HepG2 (cell line): ENCODE measurements around the gene SNF8. TPM values are rescaled to one million over a fixed set of nuclear protein-coding genes. Genes with fewer than 3 reads are reported as not detected.
A peak's percentile ranks its signal among the peaks of the same experiment; 100 is the strongest.

Experiments
- CBX2 ChIP-seq, 2 experiments: fragments of 200-600 bp in 1 of 2; sonication (generic); formaldehyde crosslinking in 1 of 2; IDR thresholded peaks; 2 replicates each; pipeline versions ENCODE4 v1.7.0 to v1.8.1; 2018 to 2022; ENCODE audit warnings: low read depth in 2 of 2, low read length in 1 of 2, mild to moderate bottlenecking in 1 of 2, missing genetic modification reagents in 1 of 2
- GTF3A ChIP-seq: sonication (generic); formaldehyde crosslinking; conservative IDR thresholded peaks from 2 replicates; pipeline ENCODE4 v1.4.0; 2020; ENCODE audit warnings: mild to moderate bottlenecking, missing genetic modification reagents
- HHEX ChIP-seq: IDR thresholded peaks from 2 replicates; pipeline ENCODE4 v1.6.1; 2016; ENCODE audit warnings: control low read depth
- IKZF1 ChIP-seq: fragments of 450-650 bp; IDR thresholded peaks from 2 replicates; pipeline ENCODE4 v1.7.1; 2016
- KDM2A ChIP-seq: sonication (generic); formaldehyde crosslinking; IDR thresholded peaks from 2 replicates; pipeline ENCODE4 v1.4.0; 2020; ENCODE audit warnings: low read depth, missing genetic modification reagents, borderline replicate concordance
- NFE2 ChIP-seq: sonication (generic); formaldehyde crosslinking; IDR thresholded peaks from 2 replicates; pipeline ENCODE4 v1.4.0; 2020; ENCODE audit warnings: missing genetic modification reagents
- ONECUT2 ChIP-seq: sonication (generic); formaldehyde crosslinking; IDR thresholded peaks from 2 replicates; pipeline ENCODE4 v1.4.0; 2020; ENCODE audit warnings: missing genetic modification reagents
- REPIN1 ChIP-seq: sonication (generic); formaldehyde crosslinking; IDR thresholded peaks from 2 replicates; pipeline ENCODE4 v1.8.0; 2022; ENCODE audit warnings: missing genetic modification reagents, low read depth, mild to moderate bottlenecking, borderline replicate concordance
- SMYD3 ChIP-seq: sonication (generic); formaldehyde crosslinking; IDR thresholded peaks from 2 replicates; pipeline ENCODE4 v1.8.1; 2023; ENCODE audit warnings: mild to moderate bottlenecking, missing genetic modification reagents
- ZNF343 ChIP-seq: sonication (generic); formaldehyde crosslinking; IDR thresholded peaks from 2 replicates; pipeline ENCODE4 v1.4.0; 2020; ENCODE audit warnings: mild to moderate bottlenecking, missing genetic modification reagents
- ZNF567 ChIP-seq: sonication (generic); formaldehyde crosslinking; IDR thresholded peaks from 2 replicates; pipeline ENCODE4 v1.8.1; 2023; ENCODE audit warnings: mild to moderate bottlenecking, missing genetic modification reagents, borderline replicate concordance
- ZNF598 ChIP-seq: sonication (generic); formaldehyde crosslinking; IDR thresholded peaks from 2 replicates; pipeline ENCODE4 v1.5.1; 2020; ENCODE audit warnings: mild to moderate bottlenecking, missing genetic modification reagents, borderline replicate concordance
- ZNF747 ChIP-seq: sonication (generic); formaldehyde crosslinking; IDR thresholded peaks from 2 replicates; pipeline ENCODE4 v1.8.1; 2023; ENCODE audit warnings: missing genetic modification reagents, mild to moderate bottlenecking, borderline replicate concordance
- polyA plus RNA-seq, 8 experiments: library from polyadenylated mRNA; depleted of rRNA in 3 of 8; stranded (reverse) in 7 of 8; unstranded in 1 of 8; fragments of >200 nt; fragmentation: Illumina TruSeq in 4 of 8; extraction: Trizol in 4 of 8; gene quantifications; 2 replicates each; pipeline versions ENCODE4 v1.2.1 to v1.2.3, GENCODE V29; 2011 to 2016; ENCODE audit warnings: low read depth in 4 of 8, missing spikeins in 1 of 8, mixed read lengths in 1 of 8; ENCODE audit not compliant: insufficient read depth in 1 of 8
- total RNA-seq, 5 experiments: library from RNA; depleted of rRNA; stranded (reverse); fragments of >200 nt; fragmentation: Illumina TruSeq; extraction: Trizol; gene quantifications; 2 replicates each; pipeline ENCODE4 v1.2.3, GENCODE V29; 2016; ENCODE audit warnings: low read depth in 1 of 5
- TF ChIP-seq, protein P1 (sequence below): sonication (generic); formaldehyde crosslinking; conservative IDR thresholded peaks from 2 replicates; pipeline ENCODE4 v1.8.0; 2022; ENCODE audit warnings: mild to moderate bottlenecking, moderate library complexity, missing genetic modification reagents
- TF ChIP-seq, protein P2 (sequence below): sonication (generic); formaldehyde crosslinking; IDR thresholded peaks from 2 replicates; pipeline ENCODE4 v1.8.1; 2023; ENCODE audit warnings: mild to moderate bottlenecking, missing genetic modification reagents
- TF ChIP-seq, protein P3 (sequence below), 2 experiments: fragments of 450-650 bp in 1 of 2; sonication (generic) in 1 of 2; formaldehyde crosslinking in 1 of 2; IDR thresholded peaks; 2 replicates each; pipeline versions ENCODE4 v1.6.1 to v1.8.0; 2016 to 2022; ENCODE audit warnings: antibody characterized with exemption in 1 of 2, mild to moderate bottlenecking in 1 of 2, missing genetic modification reagents in 1 of 2

The SNF8 gene
- total and polyA plus RNA-seq, 2 of the 13 experiments (the other 11 are each of a cell fraction or from before 2014, with no cell fraction given) = 114 to 153 TPM

DNA sequence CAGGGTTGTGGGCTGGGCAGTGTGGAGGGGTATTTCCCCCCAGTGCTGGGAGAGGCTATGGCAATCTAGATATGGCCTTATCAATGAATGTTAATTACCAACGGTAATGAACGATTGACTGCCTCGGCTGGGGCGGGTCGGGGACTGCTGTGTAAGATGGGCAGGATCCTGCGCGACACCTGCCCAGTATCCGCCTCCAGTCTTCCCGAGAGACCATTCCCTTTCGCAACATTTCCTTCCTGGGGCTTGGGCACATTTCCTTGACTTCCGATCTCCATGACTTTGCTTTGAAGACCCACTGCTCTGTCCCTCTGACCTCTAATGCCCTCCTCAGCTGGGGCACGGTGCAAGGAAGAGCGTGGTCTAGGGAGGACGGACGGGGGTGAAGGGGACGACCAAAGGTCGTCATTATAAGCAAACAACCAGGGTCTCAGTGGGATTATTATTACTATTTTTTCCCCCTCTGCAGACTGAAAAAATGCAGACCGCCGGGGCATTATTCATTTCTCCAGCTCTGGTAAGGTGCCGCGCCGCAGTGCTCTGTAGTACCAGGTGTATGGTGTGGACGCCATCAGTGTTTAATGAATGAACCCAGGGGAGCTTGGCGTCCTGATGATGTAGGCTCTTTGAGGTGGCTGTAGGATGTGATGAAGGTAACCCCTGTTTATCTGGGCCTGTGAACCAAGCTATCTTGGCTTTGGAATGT is 51.5 kb downstream of the SNF8 start (continued):
- TF ChIP-seq, protein P1, sequence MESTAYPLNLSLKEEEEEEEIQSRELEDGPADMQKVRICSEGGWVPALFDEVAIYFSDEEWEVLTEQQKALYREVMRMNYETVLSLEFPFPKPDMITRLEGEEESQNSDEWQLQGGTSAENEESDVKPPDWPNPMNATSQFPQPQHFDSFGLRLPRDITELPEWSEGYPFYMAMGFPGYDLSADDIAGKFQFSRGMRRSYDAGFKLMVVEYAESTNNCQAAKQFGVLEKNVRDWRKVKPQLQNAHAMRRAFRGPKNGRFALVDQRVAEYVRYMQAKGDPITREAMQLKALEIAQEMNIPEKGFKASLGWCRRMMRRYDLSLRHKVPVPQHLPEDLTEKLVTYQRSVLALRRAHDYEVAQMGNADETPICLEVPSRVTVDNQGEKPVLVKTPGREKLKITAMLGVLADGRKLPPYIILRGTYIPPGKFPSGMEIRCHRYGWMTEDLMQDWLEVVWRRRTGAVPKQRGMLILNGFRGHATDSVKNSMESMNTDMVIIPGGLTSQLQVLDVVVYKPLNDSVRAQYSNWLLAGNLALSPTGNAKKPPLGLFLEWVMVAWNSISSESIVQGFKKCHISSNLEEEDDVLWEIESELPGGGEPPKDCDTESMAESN (CRISPR knock-in tag) = peak; percentile 95
- TF ChIP-seq REPIN1 (peak; percentile 29), SMYD3 (CRISPR knock-in tag) (0 out of 2 replicates have a peak, but pooled peaks have one; percentile 21), HHEX (CRISPR knock-in tag) (no peak), ZNF747 (CRISPR knock-in tag) (no peak), ONECUT2 (CRISPR knock-in tag) (no peak), ZNF567 (CRISPR knock-in tag) (peak; percentile 95), KDM2A (CRISPR knock-in tag) (no peak), ZNF343 (0 out of 2 replicates have a peak, but pooled peaks have one; percentile 52), IKZF1 (no peak), GTF3A (CRISPR knock-in tag) (peak; percentile 49; the same call in 1 of the 2 replicates), CBX2 (IDR thresholded peaks at IDR 0.05; ENCODE audit: low read depth, low read length) (no peak), CBX2 (CRISPR knock-in tag; IDR thresholded peaks at IDR 0.05; ENCODE audit: low read depth) (no peak), NFE2 (CRISPR knock-in tag) (no peak), ZNF598 (0 out of 2 replicates have a peak, but pooled peaks have one; percentile 72)
- TF ChIP-seq, protein P2, sequence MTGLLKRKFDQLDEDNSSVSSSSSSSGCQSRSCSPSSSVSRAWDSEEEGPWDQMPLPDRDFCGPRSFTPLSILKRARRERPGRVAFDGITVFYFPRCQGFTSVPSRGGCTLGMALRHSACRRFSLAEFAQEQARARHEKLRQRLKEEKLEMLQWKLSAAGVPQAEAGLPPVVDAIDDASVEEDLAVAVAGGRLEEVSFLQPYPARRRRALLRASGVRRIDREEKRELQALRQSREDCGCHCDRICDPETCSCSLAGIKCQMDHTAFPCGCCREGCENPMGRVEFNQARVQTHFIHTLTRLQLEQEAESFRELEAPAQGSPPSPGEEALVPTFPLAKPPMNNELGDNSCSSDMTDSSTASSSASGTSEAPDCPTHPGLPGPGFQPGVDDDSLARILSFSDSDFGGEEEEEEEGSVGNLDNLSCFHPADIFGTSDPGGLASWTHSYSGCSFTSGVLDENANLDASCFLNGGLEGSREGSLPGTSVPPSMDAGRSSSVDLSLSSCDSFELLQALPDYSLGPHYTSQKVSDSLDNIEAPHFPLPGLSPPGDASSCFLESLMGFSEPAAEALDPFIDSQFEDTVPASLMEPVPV (CRISPR knock-in tag) = no peak
- TF ChIP-seq, protein P3, sequence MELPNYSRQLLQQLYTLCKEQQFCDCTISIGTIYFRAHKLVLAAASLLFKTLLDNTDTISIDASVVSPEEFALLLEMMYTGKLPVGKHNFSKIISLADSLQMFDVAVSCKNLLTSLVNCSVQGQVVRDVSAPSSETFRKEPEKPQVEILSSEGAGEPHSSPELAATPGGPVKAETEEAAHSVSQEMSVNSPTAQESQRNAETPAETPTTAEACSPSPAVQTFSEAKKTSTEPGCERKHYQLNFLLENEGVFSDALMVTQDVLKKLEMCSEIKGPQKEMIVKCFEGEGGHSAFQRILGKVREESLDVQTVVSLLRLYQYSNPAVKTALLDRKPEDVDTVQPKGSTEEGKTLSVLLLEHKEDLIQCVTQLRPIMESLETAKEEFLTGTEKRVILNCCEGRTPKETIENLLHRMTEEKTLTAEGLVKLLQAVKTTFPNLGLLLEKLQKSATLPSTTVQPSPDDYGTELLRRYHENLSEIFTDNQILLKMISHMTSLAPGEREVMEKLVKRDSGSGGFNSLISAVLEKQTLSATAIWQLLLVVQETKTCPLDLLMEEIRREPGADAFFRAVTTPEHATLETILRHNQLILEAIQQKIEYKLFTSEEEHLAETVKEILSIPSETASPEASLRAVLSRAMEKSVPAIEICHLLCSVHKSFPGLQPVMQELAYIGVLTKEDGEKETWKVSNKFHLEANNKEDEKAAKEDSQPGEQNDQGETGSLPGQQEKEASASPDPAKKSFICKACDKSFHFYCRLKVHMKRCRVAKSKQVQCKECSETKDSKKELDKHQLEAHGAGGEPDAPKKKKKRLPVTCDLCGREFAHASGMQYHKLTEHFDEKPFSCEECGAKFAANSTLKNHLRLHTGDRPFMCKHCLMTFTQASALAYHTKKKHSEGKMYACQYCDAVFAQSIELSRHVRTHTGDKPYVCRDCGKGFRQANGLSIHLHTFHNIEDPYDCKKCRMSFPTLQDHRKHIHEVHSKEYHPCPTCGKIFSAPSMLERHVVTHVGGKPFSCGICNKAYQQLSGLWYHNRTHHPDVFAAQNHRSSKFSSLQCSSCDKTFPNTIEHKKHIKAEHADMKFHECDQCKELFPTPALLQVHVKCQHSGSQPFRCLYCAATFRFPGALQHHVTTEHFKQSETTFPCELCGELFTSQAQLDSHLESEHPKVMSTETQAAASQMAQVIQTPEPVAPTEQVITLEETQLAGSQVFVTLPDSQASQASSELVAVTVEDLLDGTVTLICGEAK (IDR thresholded peaks at IDR 0.05) = no peak
- TF ChIP-seq, protein P3 (CRISPR knock-in tag; IDR thresholded peaks at IDR 0.05) = no peak
